GM12878 (cell line): ENCODE results near the gene ABITRAM. TPM values are rescaled to one million over a fixed set of nuclear protein-coding genes. Genes with fewer than 3 reads are reported as not detected.
A peak's percentile ranks its signal among the peaks of the same experiment; 100 is the strongest.

ENCODE experiments used
- ATAC-seq: fragments of 200-7000 bp; cut with Tn5 transposase; 3 replicates; pipeline ENCODE4 v1.9.1; 2020; ENCODE audit warnings: mild to moderate bottlenecking, moderate library complexity
- BruUV-seq: library from RNA; stranded (reverse); fragments of 400-500 nt; replicated peaks from 2 replicates; lab custom pipeline; 2021; lab: Mats Ljungman, UMichigan
- CTCF ChIA-PET: fragments of 300-600 bp; sonication (Branson Sonifier 250); formaldehyde crosslinking; extraction: SDS; loops from one replicate; lab custom pipeline; 2021; ENCODE audit warnings: inconsistent platforms; lab: Yijun Ruan, JAX
- POLR2A ChIA-PET: fragments of 350-600 bp; formaldehyde crosslinking; extraction: SDS; loops from one replicate; lab custom pipeline; 2021; ENCODE audit warnings: inconsistent platforms; lab: Charles Lee
- RAD21 ChIA-PET: fragments of 300-600 bp; sonication (Branson Sonifier 250); formaldehyde crosslinking; loops from one replicate; lab custom pipeline; 2023; ENCODE audit warnings: antibody characterized with exemption; ENCODE audit not compliant: unreplicated experiment; lab: Charles Lee
- SMC1A ChIA-PET: fragments of 300-600 bp; sonication (Branson Sonifier 250); formaldehyde crosslinking; loops from one replicate; lab custom pipeline; 2023; ENCODE audit not compliant: unreplicated experiment, uncharacterized antibody; lab: Charles Lee
- DNase-seq: peaks from one replicate; pipeline ENCODE4 v3.0.0-alpha.2; 2011; ENCODE audit warnings: low read depth, low spot score
- FAIRE-seq: peaks from 3 replicates; lab custom pipeline; 2011; peaks lifted over from hg19 to GRCh38; lab: Jason Lieb, UNC
- H2AFZ ChIP-seq: 2 replicates; pipeline ENCODE4 v1.6.0; 2011; ENCODE audit warnings: low read depth, low read length, control low read depth; ENCODE audit not compliant: control insufficient read depth
- H3K27ac ChIP-seq: 2 replicates; pipeline ENCODE4 v1.5.1; 2011; ENCODE audit warnings: control low read depth; ENCODE audit not compliant: control insufficient read depth, insufficient read depth
- H3K27me3 ChIP-seq, 2 experiments: replicated peaks in 1 of 2; 2 replicates each; pipeline versions ENCODE4 v1.6.0 to v1.6.1; 2011; ENCODE audit warnings: low read length in 1 of 2; ENCODE audit not compliant: control insufficient read depth in 2 of 2, insufficient read depth in 2 of 2
- H3K36me3 ChIP-seq, 2 experiments: 2 replicates each; pipeline ENCODE4 v1.5.1; 2011; ENCODE audit warnings: low read length in 1 of 2; ENCODE audit not compliant: control insufficient read depth in 2 of 2, insufficient read depth in 2 of 2
- H3K4me1 ChIP-seq: 2 replicates; pipeline ENCODE4 v1.6.1; 2011; ENCODE audit warnings: mild to moderate bottlenecking, low read length, moderate library complexity, mixed read lengths; ENCODE audit not compliant: control insufficient read depth, insufficient read depth
- H3K4me2 ChIP-seq: 2 replicates; pipeline ENCODE4 v1.6.0; 2011; ENCODE audit warnings: control low read depth; ENCODE audit not compliant: control insufficient read depth, insufficient read depth
- H3K4me3 ChIP-seq: fragments of 200-600 bp; sonication (generic); 2 replicates; pipeline ENCODE4 v1.5.1; 2016
- H3K79me2 ChIP-seq: 2 replicates; pipeline ENCODE4 v1.6.0; 2011; ENCODE audit warnings: low read length; ENCODE audit not compliant: control insufficient read depth, insufficient read depth
- H3K9ac ChIP-seq: 2 replicates; pipeline ENCODE4 v1.8.0; 2011; ENCODE audit warnings: low read length, control low read depth, mixed read lengths; ENCODE audit not compliant: control insufficient read depth, insufficient read depth
- H3K9me3 ChIP-seq: replicated peaks from 3 replicates; pipeline ENCODE4 v1.5.1; 2011; ENCODE audit warnings: mild to moderate bottlenecking, low read length; ENCODE audit not compliant: control insufficient read depth, insufficient read depth
- H4K20me1 ChIP-seq: 2 replicates; pipeline ENCODE4 v1.6.0; 2011; ENCODE audit not compliant: control insufficient read depth, insufficient read depth
- BRCA1 ChIP-seq: IDR thresholded peaks from 2 replicates; pipeline ENCODE4 v1.6.1; 2011; ENCODE audit warnings: low read depth, low read length, improper control_type of control experiment
- CBFB ChIP-seq: IDR thresholded peaks from 2 replicates; pipeline ENCODE4 v1.6.1; 2016; ENCODE audit warnings: antibody characterized with exemption, low read depth
- CREB1 ChIP-seq: IDR thresholded peaks from 2 replicates; pipeline ENCODE4 v1.6.1; 2012; ENCODE audit warnings: low read depth, mild to moderate bottlenecking, inconsistent platforms
- GATAD2B ChIP-seq: fragments of 450-650 bp; conservative IDR thresholded peaks from 2 replicates; pipeline ENCODE4 v1.6.1; 2017; ENCODE audit warnings: low read depth, mild to moderate bottlenecking, moderate library complexity
- HDGF ChIP-seq: fragments of 450-650 bp; IDR thresholded peaks from 2 replicates; pipeline ENCODE4 v1.6.1; 2016; ENCODE audit warnings: antibody characterized with exemption
- IKZF1 ChIP-seq: fragments of 450-650 bp; conservative IDR thresholded peaks from 2 replicates; pipeline ENCODE4 v1.6.1; 2017; ENCODE audit warnings: antibody characterized with exemption, mild to moderate bottlenecking
- IRF4 ChIP-seq: IDR thresholded peaks from 2 replicates; pipeline ENCODE4 v1.6.1; 2011; ENCODE audit warnings: low read depth, low read length
- MLLT1 ChIP-seq: fragments of 450-650 bp; IDR thresholded peaks from 2 replicates; pipeline ENCODE4 v1.6.1; 2016; ENCODE audit warnings: mild to moderate bottlenecking
- NBN ChIP-seq: fragments of 450-650 bp; IDR thresholded peaks from 2 replicates; pipeline ENCODE4 v1.6.1; 2016
- NFXL1 ChIP-seq: fragments of 450-650 bp; IDR thresholded peaks from 2 replicates; pipeline ENCODE4 v1.6.1; 2017; ENCODE audit warnings: antibody characterized with exemption, mild to moderate bottlenecking, borderline replicate concordance
- NR2C2 ChIP-seq: IDR thresholded peaks from 2 replicates; pipeline ENCODE4 v1.6.1; 2011; ENCODE audit warnings: borderline replicate concordance, low read depth; ENCODE audit not compliant: control insufficient read depth, insufficient read length
- SRF ChIP-seq, 2 experiments: IDR thresholded peaks; 2 replicates each; pipeline ENCODE4 v1.6.1; 2011; ENCODE audit warnings: low read depth in 2 of 2, low read length in 2 of 2, mild to moderate bottlenecking in 1 of 2, moderate library complexity in 1 of 2
- STAT3 ChIP-seq: IDR thresholded peaks from 2 replicates; pipeline ENCODE4 v1.6.1; 2011; ENCODE audit warnings: low read depth, low read length, improper control_type of control experiment
- WGBS: methylation state at CpG from one replicate; pipeline ENCODE4 v1.1.6; 2016; ENCODE audit warnings: low lambda C conversion rate; ENCODE audit not compliant: insufficient replicate concordance, insufficient coverage; ENCODE audit errors: missing lambda C conversion rate; 5-methylcytosine and 5-hydroxymethylcytosine counted together
- in situ Hi-C: fragments of 300-500 bp; cut with MboI; formaldehyde crosslinking; loops from 9 replicates; pipeline ENCODE4 v1.14.3; 2018; ENCODE audit warnings: mixed read lengths
- intact Hi-C: fragments of 100-400 bp; cut with micrococcal nuclease; formaldehyde crosslinking; loops from one replicate; pipeline ENCODE4 v1.14.2; 2022; ENCODE audit not compliant: unreplicated experiment
- polyA plus RNA-seq, 11 experiments: library from polyadenylated mRNA; depleted of rRNA in 4 of 11; unstranded in 6 of 11; stranded (reverse) in 5 of 11; fragments of >200 nt; fragmentation: Nextera tagmentation in 4 of 11; fragmentation: Illumina TruSeq in 1 of 11; extraction: Ambion mirVana in 4 of 11; extraction: Trizol in 1 of 11; gene quantifications; 1 replicate in 1 of 11; 2 replicates in 10 of 11; pipeline versions ENCODE4 v1.2.1 to v1.2.3, GENCODE V29; 2011 to 2016; ENCODE audit warnings: inconsistent platforms in 2 of 11, missing spikeins in 2 of 11, low read depth in 1 of 11
- total RNA-seq, 4 experiments: library from RNA; depleted of rRNA in 3 of 4; stranded (reverse); fragments of >200 nt in 3 of 4; fragmentation: Illumina TruSeq in 1 of 4; extraction: Trizol in 1 of 4; gene quantifications; 2 replicates each; pipeline versions ENCODE4 v1.2.1 to v1.2.3, GENCODE V29; 2013 to 2021
- TF ChIP-seq, protein P1 (sequence below), 3 experiments: IDR thresholded peaks in 2 of 3; conservative IDR thresholded peaks in 1 of 3; 2 replicates each; pipeline ENCODE4 v1.5.1; 2011; ENCODE audit warnings: low read depth in 3 of 3, low read length in 3 of 3, mild to moderate bottlenecking in 3 of 3, control low read depth in 2 of 3, moderate library complexity in 2 of 3, inconsistent platforms in 1 of 3, mixed read lengths in 1 of 3; ENCODE audit not compliant: control insufficient read depth in 2 of 3, insufficient read depth in 1 of 3; ENCODE audit errors: extremely low read depth in 1 of 3
- TF ChIP-seq, protein P2 (sequence below): fragments of 450-650 bp; IDR thresholded peaks from 2 replicates; pipeline ENCODE4 v1.6.1; 2017; ENCODE audit warnings: low read depth, mild to moderate bottlenecking, moderate library complexity

The ABITRAM gene
- total and polyA plus RNA-seq, 10 of the 15 experiments (the other 5 are each of a cell fraction or from before 2014, with no cell fraction given), result 5.2 to 18.4 (median 10.6) TPM

DNA sequence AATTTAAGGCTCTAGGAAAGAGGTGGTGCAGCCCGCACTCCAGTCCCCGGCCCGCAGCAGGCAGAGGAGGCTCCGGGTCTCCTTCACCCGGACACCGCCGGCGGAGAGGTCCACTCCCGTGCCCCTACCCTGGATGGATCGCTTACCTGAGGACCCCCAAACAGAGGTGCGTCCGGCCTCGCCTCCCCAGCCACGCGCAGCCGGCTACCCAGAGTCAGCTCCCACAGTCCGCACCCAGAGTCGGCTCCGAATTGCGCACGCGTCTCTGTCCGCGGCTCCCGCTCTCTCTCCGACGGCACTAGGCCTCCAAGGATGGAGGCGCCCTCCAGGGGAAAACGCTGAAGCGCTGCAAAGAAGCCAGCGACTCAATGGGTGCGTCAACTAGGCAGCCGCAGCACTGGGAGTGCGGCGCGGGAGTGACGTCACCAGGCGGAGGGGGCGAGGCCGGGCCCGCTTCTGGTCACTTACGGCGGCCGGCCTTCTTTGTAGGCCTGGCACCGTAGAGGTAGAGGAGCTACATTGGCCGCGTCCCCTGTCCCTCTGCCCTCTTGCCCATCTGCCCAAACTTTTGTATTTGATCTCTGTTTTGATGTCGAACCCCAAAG is 380 bp upstream of the ABITRAM start, which contains the start of gene ELP1:
Gene ELP1, minus strand, starts transcription at position 407 of the 605 bp plus-strand sequence. CDS start 2,978 bp downstream, outside the sequence.
- no TSS peak for BruUV-seq
- ChIA-PET SMC1A (no interaction called here), RAD21 (no interaction called here), CTCF (interaction anchor here (0.8 to 1.1 kb wide), 2 partner anchors 20 to 45 kb away, joined by 3 to 4 read pairs; no protein-coding TSS in a partner anchor), POLR2A (no interaction called here)
- under 1% methylated on average over 48 of the region's 48 CpGs for WGBS
- H3K4me3 ChIP-seq, result peak within 1 kb of the TSS; percentile 100
- no peaks in the 10 kb centered on the region for H4K20me1 ChIP-seq
- peak within 1 kb of the TSS; percentile 84 for H3K27ac ChIP-seq
- DNase-seq (peak; percentile 45), ATAC-seq (peak; percentile 90), FAIRE-seq (peak; percentile 73)
- H3K79me2 ChIP-seq, result peaks cover 22% of the 10 kb centered on the region
- in situ Hi-C loops, result no loop called here
- no peaks in the 10 kb centered on the region for H3K27me3 ChIP-seq
- intact Hi-C loops, result loop anchor here (5.0 to 10.0 kb wide), 2 partner anchors 181 to 478 kb away; partner anchors contain the start of gene TMEM245
- H3K9ac ChIP-seq, result peak within 1 kb of the TSS; percentile 80
- H3K36me3 ChIP-seq, result no peaks in the 10 kb centered on the region; a peak in 1 of 4 replicates
- peak within 1 kb of the TSS; percentile 89 for H3K4me2 ChIP-seq
- H3K9me3 ChIP-seq, result no peaks in the 10 kb centered on the region
- no peaks in the 10 kb centered on the region for H3K4me1 ChIP-seq
- H2AFZ ChIP-seq, result peak within 1 kb of the TSS; percentile 99
- TF ChIP-seq CBFB (peak; percentile 80; the same call in 1 of the 2 replicates), HDGF (peak; percentile 50; the same call in 1 of the 2 replicates), CREB1 (peak; percentile 98), IKZF1 (peak; percentile 77; the same call in 1 of the 2 replicates), NFXL1 (no peak), SRF (IDR thresholded peaks at IDR 0.05; ENCODE audit: low read depth in 2 of 2, low read length in 2 of 2) (peak in 1 of 2 experiments; percentile 65; a peak in 1 of 4 replicates), IRF4 (peak; percentile 35; the same call in 1 of the 2 replicates), MLLT1 (0 out of 2 replicates have a peak, but pooled peaks have one; percentile 34), GATAD2B (peak; percentile 64; the same call in 1 of the 2 replicates), NBN (peak; percentile 99), NR2C2 (no peak), STAT3 (no peak), BRCA1 (0 out of 2 replicates have a peak, but pooled peaks have one; percentile 47)
- TF ChIP-seq, protein P1, sequence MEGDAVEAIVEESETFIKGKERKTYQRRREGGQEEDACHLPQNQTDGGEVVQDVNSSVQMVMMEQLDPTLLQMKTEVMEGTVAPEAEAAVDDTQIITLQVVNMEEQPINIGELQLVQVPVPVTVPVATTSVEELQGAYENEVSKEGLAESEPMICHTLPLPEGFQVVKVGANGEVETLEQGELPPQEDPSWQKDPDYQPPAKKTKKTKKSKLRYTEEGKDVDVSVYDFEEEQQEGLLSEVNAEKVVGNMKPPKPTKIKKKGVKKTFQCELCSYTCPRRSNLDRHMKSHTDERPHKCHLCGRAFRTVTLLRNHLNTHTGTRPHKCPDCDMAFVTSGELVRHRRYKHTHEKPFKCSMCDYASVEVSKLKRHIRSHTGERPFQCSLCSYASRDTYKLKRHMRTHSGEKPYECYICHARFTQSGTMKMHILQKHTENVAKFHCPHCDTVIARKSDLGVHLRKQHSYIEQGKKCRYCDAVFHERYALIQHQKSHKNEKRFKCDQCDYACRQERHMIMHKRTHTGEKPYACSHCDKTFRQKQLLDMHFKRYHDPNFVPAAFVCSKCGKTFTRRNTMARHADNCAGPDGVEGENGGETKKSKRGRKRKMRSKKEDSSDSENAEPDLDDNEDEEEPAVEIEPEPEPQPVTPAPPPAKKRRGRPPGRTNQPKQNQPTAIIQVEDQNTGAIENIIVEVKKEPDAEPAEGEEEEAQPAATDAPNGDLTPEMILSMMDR (IDR thresholded peaks at IDR 0.05 in 2 of 3, conservative IDR thresholded peaks at IDR 0.05 in 1 of 3; ENCODE audit: control insufficient read depth in 2 of 3, extremely low read depth in 1 of 3, insufficient read depth in 1 of 3, low read depth in 3 of 3, low read length in 3 of 3), result peak; percentile 24 to 41 (median 29); a peak in 4 of 6 replicates
- TF ChIP-seq, protein P2, sequence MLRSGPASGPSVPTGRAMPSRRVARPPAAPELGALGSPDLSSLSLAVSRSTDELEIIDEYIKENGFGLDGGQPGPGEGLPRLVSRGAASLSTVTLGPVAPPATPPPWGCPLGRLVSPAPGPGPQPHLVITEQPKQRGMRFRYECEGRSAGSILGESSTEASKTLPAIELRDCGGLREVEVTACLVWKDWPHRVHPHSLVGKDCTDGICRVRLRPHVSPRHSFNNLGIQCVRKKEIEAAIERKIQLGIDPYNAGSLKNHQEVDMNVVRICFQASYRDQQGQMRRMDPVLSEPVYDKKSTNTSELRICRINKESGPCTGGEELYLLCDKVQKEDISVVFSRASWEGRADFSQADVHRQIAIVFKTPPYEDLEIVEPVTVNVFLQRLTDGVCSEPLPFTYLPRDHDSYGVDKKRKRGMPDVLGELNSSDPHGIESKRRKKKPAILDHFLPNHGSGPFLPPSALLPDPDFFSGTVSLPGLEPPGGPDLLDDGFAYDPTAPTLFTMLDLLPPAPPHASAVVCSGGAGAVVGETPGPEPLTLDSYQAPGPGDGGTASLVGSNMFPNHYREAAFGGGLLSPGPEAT, result peak; percentile 75
